ENCODE data around the gene TGFB1.
A peak's percentile ranks its signal among the peaks of the same experiment; 100 is the strongest.
"Not testable (repeated sequence)": the region's sequence is repeated elsewhere in the genome, so short reads cannot be mapped to it uniquely, and the experiment has no call there.

The TGFB1 gene

DNA sequence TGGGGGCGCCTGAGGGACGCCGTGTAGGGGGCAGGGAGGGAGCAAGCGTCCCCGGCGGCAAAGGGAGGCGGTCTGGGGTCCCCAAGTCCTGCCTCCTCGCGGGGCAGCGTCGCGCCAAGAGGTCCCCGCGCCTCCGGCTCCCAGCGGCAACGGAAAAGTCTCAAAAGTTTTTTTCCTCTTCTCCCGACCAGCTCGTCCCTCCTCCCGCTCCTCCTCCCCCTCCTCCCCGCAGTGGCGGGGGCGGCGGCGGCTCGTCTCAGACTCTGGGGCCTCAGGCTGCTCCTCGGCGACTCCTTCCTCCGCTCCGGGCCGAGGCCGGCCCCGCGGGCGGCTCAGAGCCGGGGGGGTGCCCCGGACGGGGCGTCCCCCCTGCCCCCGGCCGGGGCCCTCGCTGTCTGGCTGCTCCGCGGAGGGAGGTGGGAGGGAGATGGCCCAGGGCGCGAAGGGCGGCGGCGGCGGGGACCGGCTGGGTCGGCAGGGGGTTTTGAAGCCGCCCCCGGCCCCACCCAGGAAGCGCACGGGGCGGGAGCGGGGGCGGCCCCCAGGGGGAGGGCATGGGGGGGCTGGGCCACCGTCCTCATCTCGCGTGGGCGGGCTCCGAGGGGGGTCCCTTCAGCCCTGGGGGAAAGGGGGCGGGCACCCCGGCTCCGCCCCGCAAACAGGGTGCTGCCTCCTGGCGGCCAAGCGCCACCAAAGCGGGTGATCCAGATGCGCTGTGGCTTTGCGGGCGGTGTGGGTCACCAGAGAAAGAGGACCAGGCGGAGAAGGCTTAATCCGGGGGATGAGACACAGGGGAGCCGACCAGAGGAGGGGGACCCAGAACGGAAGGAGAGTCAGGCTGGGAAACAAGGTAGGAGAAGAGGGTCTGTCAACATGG lies at the start of gene TGFB1:
TGFB1 (minus strand) TSS at position 457 of the 877 bp plus-strand sequence. CDS start 878 bp downstream, outside the sequence.
- ATAC-seq = peak; percentile 68
- Mint-ChIP-seq H3K4me1 (peaks cover 68% of the 10 kb centered on the region), H3K27ac (peak within 1 kb of the TSS; percentile 91), H3K4me3 (peak within 1 kb of the TSS; percentile 94), H3K9me3 (no peaks in the 10 kb centered on the region), H3K36me3 (peaks cover 56% of the 10 kb centered on the region)
- DNase-seq (ENCODE audit: low spot score in 2 of 2) = peak; percentile 89 to 96

DNA sequence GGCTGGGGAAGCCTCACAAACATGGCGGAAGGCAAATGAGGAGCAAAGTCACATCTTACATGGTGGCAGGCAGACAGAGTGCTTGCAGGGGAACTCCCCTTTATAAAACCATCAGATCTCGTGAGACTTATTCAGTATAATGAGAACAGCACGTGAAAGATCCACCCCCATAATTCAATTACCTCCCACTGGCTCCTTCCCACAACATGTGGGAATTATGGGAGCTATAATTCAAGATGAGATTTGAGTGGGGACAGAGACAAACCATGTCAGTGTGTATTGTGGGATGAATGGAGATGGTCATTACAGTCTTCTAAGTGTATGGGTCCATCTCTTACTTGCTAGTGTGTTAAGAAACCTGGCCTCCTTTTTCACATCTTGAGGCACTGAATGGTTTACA lies 48.3 kb upstream of the TGFB1 start:
- Mint-ChIP-seq H3K4me1 (peaks cover 38% of the 10 kb centered on the region), H3K9me3 (no peaks in the 10 kb centered on the region), H3K27ac (peak overlapping the region; percentile 59), H3K36me3 (peaks cover 21% of the 10 kb centered on the region), H3K4me3 (no peak overlapping the region)
- ATAC-seq (no peak), DNase-seq (ENCODE audit: low spot score in 2 of 2) (no peak)

DNA sequence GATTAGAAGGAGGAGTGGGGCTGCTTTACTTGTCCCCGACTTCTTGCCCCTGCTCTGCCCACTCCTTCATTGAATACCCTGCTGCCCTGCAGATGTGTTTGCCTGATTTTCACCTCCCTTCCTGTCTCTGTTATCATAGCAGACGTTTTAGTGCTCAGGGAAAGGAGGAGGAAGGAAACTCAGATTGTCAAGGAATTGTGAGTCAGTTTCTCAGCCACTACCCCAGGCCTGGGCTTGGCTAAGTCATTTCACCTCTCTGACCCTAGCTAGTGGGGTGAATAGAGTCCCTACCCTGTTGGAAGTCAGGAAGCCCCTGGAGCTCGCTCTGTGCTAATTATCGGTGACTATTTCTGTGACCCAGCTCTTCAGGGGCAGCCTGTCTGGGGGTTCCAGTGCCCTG lies 47.8 kb upstream of the TGFB1 start:
- H3K4me3 Mint-ChIP-seq = no peak overlapping the region
- H3K36me3 Mint-ChIP-seq = peaks cover 23% of the 10 kb centered on the region
- peak overlapping the region; percentile 59 for H3K27ac Mint-ChIP-seq
- peaks cover 41% of the 10 kb centered on the region for H3K4me1 Mint-ChIP-seq
- ATAC-seq = no peak
- DNase-seq (ENCODE audit: low spot score in 2 of 2) = no peak
- H3K9me3 Mint-ChIP-seq = no peaks in the 10 kb centered on the region

DNA sequence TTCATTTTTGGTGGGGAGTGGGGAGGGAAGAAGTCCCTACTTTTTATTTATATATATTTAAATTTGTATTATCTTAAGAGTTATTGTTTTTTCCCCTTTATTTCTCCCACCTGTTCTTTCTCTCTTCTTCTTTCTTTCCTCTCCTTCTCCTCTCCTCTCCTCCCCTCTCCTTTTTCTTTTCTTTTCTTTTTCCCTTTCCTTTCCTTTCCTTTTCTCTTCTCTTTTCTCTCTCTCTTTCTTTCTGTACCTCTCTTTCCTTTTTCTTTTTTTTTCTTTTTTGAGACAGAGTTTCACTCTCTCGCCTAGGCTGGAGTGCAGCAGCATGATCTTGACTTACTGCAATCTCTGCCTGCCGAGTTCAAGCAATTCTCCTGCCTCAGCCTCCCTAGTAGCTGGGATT lies 45.8 kb upstream of the TGFB1 start:
- H3K9me3 Mint-ChIP-seq = no peaks in the 10 kb centered on the region
- H3K4me3 Mint-ChIP-seq = peak overlapping the region; percentile 99
- peak overlapping the region; percentile 100 for H3K27ac Mint-ChIP-seq
- peaks cover 57% of the 10 kb centered on the region for H3K4me1 Mint-ChIP-seq
- DNase-seq (ENCODE audit: low spot score in 2 of 2) = no peak
- no peak for ATAC-seq
- H3K36me3 Mint-ChIP-seq = peaks cover 17% of the 10 kb centered on the region

DNA sequence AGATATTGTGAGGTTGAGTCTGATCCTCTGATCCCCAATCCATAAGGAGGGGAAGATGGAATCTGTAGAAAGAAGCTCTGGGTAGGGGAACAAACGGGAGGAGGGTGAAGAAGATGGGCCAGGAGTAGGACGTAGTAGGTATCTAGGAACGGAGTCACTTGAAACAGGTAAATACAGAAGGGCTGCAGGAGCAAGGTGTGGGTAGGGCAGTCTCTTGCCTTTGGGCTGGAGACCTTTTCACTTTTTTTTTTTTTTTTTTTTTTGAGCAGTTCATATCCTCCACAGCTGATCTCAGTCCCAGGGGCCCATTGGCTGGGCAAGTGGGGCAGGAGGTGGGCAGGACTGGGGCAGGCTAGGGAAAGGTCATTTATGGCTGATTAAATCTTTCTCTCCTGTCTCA lies 45.4 kb upstream of the TGFB1 start:
- ATAC-seq = no peak
- Mint-ChIP-seq H3K27ac (peak overlapping the region; percentile 100), H3K9me3 (no peaks in the 10 kb centered on the region), H3K4me1 (peaks cover 57% of the 10 kb centered on the region), H3K4me3 (peak overlapping the region; percentile 99), H3K36me3 (peaks cover 21% of the 10 kb centered on the region)
- DNase-seq (ENCODE audit: low spot score in 2 of 2) = no peak

DNA sequence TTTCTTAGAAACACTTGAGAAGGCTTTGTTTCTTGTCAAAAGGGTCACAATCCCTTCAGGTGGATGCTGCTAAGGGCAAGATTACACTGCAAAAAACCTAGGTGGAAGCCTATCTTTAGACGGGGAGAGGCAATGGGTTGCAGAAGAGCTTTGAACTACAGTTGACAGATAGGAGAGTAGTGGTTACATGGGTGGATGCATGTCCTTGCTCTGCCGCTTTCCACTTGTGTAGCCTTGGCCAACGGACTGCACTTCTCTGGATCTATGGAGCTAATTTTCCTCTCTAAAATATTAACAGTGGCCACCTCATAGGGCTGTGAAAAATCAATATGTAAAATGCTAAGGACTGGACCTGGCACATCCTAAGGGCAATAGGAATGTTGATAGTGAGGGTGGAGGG lies 44.9 kb upstream of the TGFB1 start:
- ATAC-seq (no peak), DNase-seq (ENCODE audit: low spot score in 2 of 2) (no peak)
- peaks cover 57% of the 10 kb centered on the region for H3K4me1 Mint-ChIP-seq
- H3K27ac Mint-ChIP-seq = peak overlapping the region; percentile 100
- H3K9me3 Mint-ChIP-seq = no peaks in the 10 kb centered on the region
- H3K36me3 Mint-ChIP-seq = peaks cover 26% of the 10 kb centered on the region
- peak overlapping the region; percentile 99 for H3K4me3 Mint-ChIP-seq

DNA sequence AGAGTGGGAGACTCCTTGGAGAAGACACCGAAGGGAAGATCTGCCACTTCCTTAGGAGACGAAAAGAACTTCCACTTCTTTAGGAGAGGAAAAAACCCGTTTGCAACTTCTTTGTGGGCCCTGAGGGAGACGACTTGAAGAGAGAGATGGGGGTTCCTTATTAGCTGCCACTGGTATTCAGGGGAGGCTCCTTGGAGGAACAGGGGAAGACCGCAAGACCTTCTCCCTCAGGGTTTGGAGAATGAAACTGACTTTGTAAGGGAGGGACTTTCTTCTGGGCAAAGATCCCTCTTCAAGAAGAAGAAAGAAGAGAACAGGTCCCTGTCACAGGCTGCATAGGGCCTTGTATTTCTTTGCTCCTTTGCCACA lies 44.3 kb upstream of the TGFB1 start:
- no peak for DNase-seq (ENCODE audit: low spot score in 2 of 2)
- Mint-ChIP-seq H3K27ac (peak overlapping the region; percentile 100), H3K36me3 (peaks cover 27% of the 10 kb centered on the region), H3K9me3 (no peaks in the 10 kb centered on the region), H3K4me3 (peak overlapping the region; percentile 99), H3K4me1 (peaks cover 57% of the 10 kb centered on the region)
- ATAC-seq = no peak

DNA sequence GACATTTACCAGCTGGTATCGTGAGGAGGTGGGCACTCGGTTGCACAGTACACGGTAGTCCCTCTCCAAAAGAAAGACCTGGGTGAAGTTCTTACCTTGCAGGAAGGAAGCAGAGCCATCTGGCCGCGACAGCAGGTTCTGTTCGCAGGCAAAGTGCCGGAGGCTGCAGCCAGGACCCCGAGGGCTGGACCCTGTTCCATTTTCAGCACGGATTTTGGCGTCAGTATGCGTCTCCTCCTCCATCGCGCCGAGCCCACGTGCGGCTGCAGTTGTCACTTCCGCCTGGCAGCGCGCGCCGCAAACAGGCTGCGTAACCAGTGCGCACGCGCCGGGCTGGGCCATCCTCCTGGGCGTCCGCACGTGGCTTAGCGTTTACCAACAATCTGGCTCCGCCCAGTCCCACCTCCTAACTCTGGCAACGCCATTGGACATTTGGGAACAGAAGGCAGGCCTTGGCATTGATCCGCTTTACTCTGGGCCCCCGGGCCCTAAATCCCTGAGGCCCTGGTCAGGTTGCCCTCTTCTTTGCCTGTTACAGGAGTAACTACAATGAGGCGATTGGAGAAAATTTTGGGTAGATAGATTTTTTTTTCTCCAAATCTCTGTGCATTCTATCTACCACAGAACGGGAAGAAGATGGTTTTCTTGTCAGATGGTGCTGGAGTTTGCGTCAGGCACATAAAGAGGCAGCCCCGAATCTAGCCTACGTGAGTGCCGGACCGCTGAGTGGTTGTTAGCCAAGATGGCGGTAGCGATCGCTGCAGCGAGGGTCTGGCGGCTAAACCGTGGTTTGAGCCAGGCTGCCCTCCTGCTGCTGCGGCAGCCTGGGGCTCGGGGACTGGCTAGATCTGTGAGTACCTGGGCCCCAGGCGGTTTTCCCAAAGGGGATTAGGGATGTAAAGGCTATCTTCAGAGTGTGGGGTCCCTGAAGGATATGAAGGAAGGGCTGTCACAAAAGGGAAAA lies 43.6 kb upstream of the TGFB1 start, which contains the start of the genes BCKDHA and EXOSC5:
BCKDHA (plus strand) TSS at position 733 of the 964 bp plus-strand sequence; CDS start at position 743, 10 bp downstream.
EXOSC5 (minus strand) TSS at position 274 of the 964 bp plus-strand sequence; CDS start at position 243, 31 bp downstream.
- Mint-ChIP-seq H3K4me1 (peaks cover 57% of the 10 kb centered on the region), H3K4me3 (peak within 1 kb of the TSS; percentile 99), H3K36me3 (peaks cover 32% of the 10 kb centered on the region), H3K9me3 (no peaks in the 10 kb centered on the region), H3K27ac (peak within 1 kb of the TSS; percentile 100)
- ATAC-seq (peak; percentile 99), DNase-seq (ENCODE audit: low spot score in 2 of 2) (peak; percentile 95 to 97)

DNA sequence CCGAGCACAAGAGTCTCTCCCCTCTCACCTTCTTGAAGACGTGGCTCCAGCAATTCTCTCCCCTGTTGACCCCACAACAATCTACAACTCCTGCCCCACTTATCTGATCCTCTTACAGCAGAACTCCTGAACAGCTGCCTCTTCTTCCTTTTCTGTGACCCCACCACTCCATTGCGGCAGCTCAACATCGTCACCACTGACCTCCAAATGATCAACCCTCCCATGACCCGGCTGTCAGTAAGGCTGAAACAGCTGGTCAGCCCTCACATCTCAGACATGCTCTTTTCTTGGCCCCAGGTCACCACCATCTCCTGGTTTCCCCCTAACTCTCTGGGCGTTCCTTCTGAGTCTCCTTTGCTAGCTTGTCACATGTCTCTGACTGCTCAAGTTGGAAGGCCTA lies 41.6 kb upstream of the TGFB1 start:
- peaks cover 47% of the 10 kb centered on the region for H3K4me1 Mint-ChIP-seq
- ATAC-seq (no peak), DNase-seq (ENCODE audit: low spot score in 2 of 2) (no peak)
- H3K27ac Mint-ChIP-seq = peak overlapping the region; percentile 14
- H3K4me3 Mint-ChIP-seq = peak overlapping the region; percentile 99
- no peaks in the 10 kb centered on the region for H3K9me3 Mint-ChIP-seq
- peaks cover 42% of the 10 kb centered on the region for H3K36me3 Mint-ChIP-seq

DNA sequence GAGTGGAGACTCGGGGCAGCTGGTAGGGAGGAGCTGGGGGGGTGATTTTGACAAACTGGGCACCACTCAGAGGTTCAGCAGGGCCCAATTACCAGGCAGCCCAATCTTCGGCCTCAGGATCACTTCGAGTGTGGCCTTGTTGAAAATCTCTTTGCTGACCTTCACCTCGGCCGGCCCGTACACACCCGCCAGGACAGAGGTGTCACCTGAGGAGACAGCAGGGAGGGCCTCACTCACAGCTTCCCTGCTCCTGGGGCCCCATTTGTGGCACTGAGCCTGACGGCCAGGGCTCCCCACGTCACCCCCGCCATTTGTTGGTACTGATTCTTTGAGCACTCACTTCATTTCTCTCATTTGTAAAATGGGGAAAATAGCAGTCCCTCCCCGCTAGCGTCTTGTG lies 39.1 kb upstream of the TGFB1 start:
- DNase-seq (ENCODE audit: low spot score in 2 of 2) = no peak
- no peak for ATAC-seq
- peaks cover 25% of the 10 kb centered on the region for H3K4me1 Mint-ChIP-seq
- H3K27ac Mint-ChIP-seq = no peak overlapping the region
- peaks cover 68% of the 10 kb centered on the region for H3K36me3 Mint-ChIP-seq
- no peaks in the 10 kb centered on the region for H3K9me3 Mint-ChIP-seq
- no peak overlapping the region for H3K4me3 Mint-ChIP-seq

DNA sequence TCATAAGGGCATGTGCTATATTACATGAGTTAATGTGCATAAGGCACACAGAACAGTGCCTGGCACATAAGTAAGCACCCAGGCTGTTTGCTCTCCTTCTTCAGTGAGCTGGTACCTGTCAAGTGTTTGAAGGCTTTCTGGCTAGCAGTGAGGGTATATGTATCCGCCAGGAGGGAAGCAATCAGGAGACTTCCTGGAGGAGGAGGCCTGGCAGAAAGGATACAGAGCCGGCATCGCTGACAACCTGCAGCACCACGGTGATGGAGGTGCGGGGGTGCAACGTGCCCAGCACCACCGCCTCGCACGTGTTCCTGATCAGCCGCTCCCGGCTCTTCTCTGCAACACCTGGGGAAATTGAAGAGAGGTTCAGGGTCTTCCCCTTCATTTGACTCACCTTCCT lies 37.9 kb upstream of the TGFB1 start:
- H3K4me1 Mint-ChIP-seq = peaks cover 17% of the 10 kb centered on the region
- no peak overlapping the region for H3K4me3 Mint-ChIP-seq
- no peak for ATAC-seq
- no peak for DNase-seq (ENCODE audit: low spot score in 2 of 2)
- peak overlapping the region; percentile 32 for H3K27ac Mint-ChIP-seq
- peaks cover 70% of the 10 kb centered on the region for H3K36me3 Mint-ChIP-seq
- H3K9me3 Mint-ChIP-seq = no peaks in the 10 kb centered on the region

DNA sequence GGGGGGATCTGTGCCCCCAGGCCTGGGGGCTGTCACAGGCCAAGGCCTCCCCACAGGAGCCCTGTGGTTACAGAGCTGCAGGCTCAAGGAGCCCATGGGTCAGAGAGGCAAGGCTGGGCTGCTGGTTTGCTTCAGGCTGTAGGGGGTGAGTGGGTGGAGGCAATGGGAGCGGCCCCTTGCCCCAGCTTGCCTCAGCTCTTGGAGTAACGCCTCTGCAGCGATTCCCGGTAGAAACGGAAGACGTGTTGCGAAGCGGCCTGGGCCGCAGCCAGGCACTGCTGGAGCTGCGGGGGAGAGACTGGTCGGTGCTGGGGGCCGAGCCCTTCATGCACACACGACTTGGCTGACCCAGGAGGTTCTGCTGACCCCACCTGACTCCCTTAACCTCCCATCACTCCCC lies 32.7 kb upstream of the TGFB1 start:
- Mint-ChIP-seq H3K27ac (peak overlapping the region; percentile 7), H3K36me3 (peaks cover 72% of the 10 kb centered on the region), H3K4me3 (no peak overlapping the region), H3K4me1 (no peaks in the 10 kb centered on the region), H3K9me3 (no peaks in the 10 kb centered on the region)
- ATAC-seq = no peak
- DNase-seq (ENCODE audit: low spot score in 2 of 2) = no peak

DNA sequence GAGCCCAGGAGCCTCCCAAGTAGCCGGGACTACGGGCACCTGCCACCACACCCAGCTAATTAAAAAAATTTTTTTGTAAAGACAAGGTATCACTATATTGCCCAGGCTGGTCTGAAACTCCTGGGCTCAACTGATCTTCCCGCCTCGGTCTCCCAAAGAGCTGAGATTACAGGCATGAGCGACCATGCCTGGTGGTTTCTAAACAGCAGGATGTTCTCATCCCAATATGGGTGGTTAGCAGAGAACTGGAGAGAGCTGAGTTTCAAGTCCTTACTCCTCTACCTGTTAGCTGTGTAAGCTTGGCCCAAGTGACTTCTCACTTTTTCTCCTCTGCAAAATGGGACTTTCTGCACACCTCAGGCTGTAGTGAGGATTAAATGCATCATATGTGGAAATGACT lies 30.6 kb upstream of the TGFB1 start:
- H3K36me3 Mint-ChIP-seq = peaks cover 60% of the 10 kb centered on the region
- no peak for ATAC-seq
- no peak overlapping the region for H3K4me3 Mint-ChIP-seq
- H3K27ac Mint-ChIP-seq = no peak overlapping the region
- DNase-seq (ENCODE audit: low spot score in 2 of 2) = no peak
- no peaks in the 10 kb centered on the region for H3K9me3 Mint-ChIP-seq
- H3K4me1 Mint-ChIP-seq = no peaks in the 10 kb centered on the region

DNA sequence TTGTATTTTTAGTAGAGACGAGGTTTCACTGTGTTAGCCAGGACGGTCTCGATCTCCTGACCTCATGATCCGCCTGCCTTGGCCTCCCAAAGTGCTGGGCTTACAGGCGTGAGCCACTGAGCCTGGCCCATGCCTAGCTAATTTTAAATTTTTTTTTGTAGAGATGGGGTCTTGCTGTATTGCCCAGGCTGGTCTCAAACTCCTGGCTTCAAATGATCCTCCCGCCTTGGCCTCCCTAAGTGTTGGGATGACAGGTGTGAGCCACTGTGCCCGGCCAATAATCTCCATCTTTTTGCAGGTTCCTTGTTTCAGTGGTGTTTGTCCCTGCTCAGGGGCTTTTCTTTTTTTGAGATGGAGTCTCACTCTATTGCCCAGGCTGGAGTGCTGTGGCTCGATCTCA lies 27.8 kb upstream of the TGFB1 start:
- Mint-ChIP-seq H3K4me1 (peaks cover 16% of the 10 kb centered on the region), H3K36me3 (peaks cover 48% of the 10 kb centered on the region)
- H3K9me3 Mint-ChIP-seq; ATAC-seq; H3K4me3 Mint-ChIP-seq; DNase-seq (ENCODE audit: low spot score in 2 of 2); H3K27ac Mint-ChIP-seq: not testable (repeated sequence)

DNA sequence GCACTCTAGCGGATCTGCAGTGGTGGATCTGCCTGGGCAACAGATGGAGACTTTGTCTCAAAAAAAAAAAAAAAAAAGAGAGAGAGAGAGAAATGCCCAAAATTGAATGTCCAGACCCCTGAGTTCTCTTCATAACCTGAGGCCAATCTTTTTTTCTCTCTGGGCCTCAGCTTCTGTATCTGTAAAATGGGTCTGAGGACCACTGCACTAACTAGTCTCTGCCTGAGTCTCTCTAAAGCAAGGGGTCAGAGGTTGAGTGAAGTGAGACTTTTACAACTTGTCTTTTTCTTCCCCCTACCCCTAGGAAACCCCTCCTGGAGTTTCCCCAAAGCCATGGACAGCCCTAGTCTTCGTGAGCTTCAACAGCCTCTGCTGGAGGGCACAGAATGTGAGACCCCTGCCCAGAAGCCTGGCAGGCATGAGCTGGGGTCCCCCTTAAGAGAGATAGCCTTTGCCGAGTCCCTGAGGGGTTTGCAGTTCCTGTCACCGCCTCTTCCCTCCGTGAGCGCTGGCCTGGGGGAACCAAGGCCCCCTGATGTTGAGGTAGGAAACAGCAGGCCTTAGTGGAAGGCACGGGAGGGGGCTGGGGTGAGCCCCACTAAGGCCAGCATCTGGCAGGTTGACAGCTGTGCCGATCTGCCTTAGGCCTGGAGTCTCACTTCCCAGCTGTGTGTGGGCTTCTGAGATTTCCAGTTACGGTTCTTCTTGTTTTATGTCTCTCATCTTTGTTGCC lies 24.4 kb upstream of the TGFB1 start:
- peaks cover 26% of the 10 kb centered on the region for H3K36me3 Mint-ChIP-seq
- H3K4me3 Mint-ChIP-seq = no peak overlapping the region
- no peaks in the 10 kb centered on the region for H3K9me3 Mint-ChIP-seq
- DNase-seq (ENCODE audit: low spot score in 2 of 2) (no peak), ATAC-seq (peak; percentile 38)
- peaks cover 24% of the 10 kb centered on the region for H3K4me1 Mint-ChIP-seq
- H3K27ac Mint-ChIP-seq = peak overlapping the region; percentile 63
